Body of pancreas (tissue), 4 donors: ENCODE data around the gene KCNJ18. TPM values are rescaled to one million over a fixed set of nuclear protein-coding genes. Genes with fewer than 3 reads are reported as not detected.
"Not testable (repeated sequence)": the region's sequence is repeated elsewhere in the genome, so short reads cannot be mapped to it uniquely, and the experiment has no call there.

Experiments used
- ATAC-seq: fragments of 150-250 bp; one replicate; pipeline ENCODE4 v1.9.1; 2016
- DNase-seq, 4 donors: peaks; one replicate each; pipeline ENCODE4 v3.0.0-alpha.2; 2019
- H3K27ac ChIP-seq, 4 donors: fragments of 200-600 bp; sonication (generic); 1 replicate in 3 of 4; 2 replicates in 1 of 4; pipeline versions ENCODE4 v1.5.1 to v1.6.1; 2016 to 2019; ENCODE audit warnings: mild to moderate bottlenecking in 1 of 4, mixed read lengths in 1 of 4, moderate library complexity in 1 of 4
- H3K27me3 ChIP-seq, 2 donors: fragments of 200-600 bp; sonication (generic); one replicate each; pipeline ENCODE4 v1.6.0; 2016; ENCODE audit warnings: mild to moderate bottlenecking in 1 of 2
- H3K36me3 ChIP-seq, 2 donors: fragments of 200-600 bp; sonication (generic); replicated peaks in 1 of 2; 2 replicates each; pipeline ENCODE4 v1.5.1; 2016; ENCODE audit warnings: low read depth in 2 of 2; ENCODE audit not compliant: insufficient read depth in 1 of 2
- H3K4me1 ChIP-seq: fragments of 200-600 bp; sonication (generic); one replicate; pipeline ENCODE4 v1.6.0; 2016
- H3K4me3 ChIP-seq, 2 donors: fragments of 200-600 bp; sonication (generic); 1 replicate in 1 of 2; 2 replicates in 1 of 2; pipeline ENCODE4 v1.5.1; 2016 to 2019
- H3K9me3 ChIP-seq, 3 donors: fragments of 200-600 bp; sonication (generic); 1 replicate in 2 of 3; 2 replicates in 1 of 3; pipeline ENCODE4 v1.5.1; 2016
- WGBS, 2 donors: methylation state at CpG; one replicate each; pipeline ENCODE4 v1.1.5; 2017; 5-methylcytosine and 5-hydroxymethylcytosine counted together
- intact Hi-C: fragments of 100-400 bp; cut with DNase I; formaldehyde crosslinking; loops from one replicate; pipeline ENCODE4 v1.15.1; 2023
- total RNA-seq, 2 donors: library from RNA; depleted of rRNA; stranded (reverse); fragments of >200 nt; gene quantifications; one replicate each; pipeline ENCODE4 v1.1.0, GENCODE V29; 2016

KCNJ18 gene
- total RNA-seq, 2 donors from 2014 or later: not detected

DNA sequence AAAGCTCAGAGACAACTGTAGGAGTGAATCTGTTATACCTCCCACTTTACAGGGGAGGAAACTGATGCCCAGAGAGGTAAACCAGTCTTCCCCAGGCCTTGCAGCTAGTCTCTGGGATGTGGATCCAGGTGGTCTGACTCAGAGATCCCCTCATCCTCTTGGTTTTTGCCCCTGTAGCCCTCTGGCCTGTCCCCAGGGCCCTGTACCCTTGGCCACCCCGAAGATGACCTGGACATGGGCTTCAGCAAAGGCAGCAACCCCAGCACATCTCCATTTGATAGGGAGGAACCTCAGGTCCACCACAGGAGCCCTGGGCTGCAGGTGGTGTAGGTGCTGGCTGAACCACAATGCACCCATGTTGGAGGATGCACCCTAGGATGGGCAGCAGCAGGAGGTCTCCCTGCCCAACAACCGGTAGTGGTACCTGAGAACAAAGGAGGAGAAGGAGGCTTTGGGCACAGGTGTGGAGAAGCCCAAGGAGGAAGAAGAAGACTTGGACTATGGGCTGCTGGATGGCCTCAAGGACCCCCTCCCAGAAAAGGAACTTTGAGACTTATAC lies 26.3 kb upstream of the KCNJ18 start:
- H3K4me1 ChIP-seq, H3K27ac ChIP-seq, H3K36me3 ChIP-seq, H3K9me3 ChIP-seq, intact Hi-C loops, H3K27me3 ChIP-seq, ATAC-seq, DNase-seq, H3K4me3 ChIP-seq: not testable (repeated sequence)
- WGBS, 2 donors: 35 to 36% methylated on average over 2 of the region's 2 CpGs

DNA sequence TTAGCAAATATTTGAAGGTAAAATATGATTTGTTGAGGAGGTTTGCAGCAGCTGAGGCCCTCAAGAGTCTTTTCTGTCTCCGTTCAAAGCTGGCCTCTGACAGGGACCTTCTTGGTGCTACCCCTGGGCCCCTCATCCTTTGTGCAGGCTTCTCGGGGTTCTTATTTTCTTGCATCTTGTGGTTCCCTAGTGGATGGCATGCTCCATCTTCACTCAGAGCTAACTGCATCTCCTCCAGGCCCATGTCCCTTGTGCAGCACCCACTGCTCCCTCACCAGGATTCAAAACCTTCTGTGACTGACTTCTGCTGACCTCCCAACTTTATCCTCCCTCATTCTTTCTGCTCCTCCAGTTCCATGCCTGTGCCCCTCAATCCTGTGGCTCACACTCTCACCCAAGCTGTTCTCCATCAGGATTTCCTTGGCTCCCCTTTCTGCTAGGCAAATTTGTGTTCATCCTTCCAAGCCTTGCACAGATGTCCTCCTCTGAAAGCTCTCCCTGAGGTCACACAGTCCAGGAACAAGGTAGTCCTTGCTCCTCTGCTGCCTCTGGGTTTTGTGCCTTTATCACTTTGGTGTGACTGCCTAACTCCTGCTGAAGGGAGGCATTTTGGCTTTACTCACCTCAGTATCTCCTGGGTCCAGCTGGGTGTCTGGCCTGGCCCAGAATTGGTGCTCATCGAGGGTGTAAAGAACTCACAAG lies 25.5 kb upstream of the KCNJ18 start:
- H3K27me3 ChIP-seq, ATAC-seq, H3K36me3 ChIP-seq, H3K9me3 ChIP-seq, H3K4me1 ChIP-seq, intact Hi-C loops, H3K27ac ChIP-seq, H3K4me3 ChIP-seq, DNase-seq: not testable (repeated sequence)
- WGBS, 2 donors: 26 to 36% methylated on average over 3 of the region's 3 CpGs

DNA sequence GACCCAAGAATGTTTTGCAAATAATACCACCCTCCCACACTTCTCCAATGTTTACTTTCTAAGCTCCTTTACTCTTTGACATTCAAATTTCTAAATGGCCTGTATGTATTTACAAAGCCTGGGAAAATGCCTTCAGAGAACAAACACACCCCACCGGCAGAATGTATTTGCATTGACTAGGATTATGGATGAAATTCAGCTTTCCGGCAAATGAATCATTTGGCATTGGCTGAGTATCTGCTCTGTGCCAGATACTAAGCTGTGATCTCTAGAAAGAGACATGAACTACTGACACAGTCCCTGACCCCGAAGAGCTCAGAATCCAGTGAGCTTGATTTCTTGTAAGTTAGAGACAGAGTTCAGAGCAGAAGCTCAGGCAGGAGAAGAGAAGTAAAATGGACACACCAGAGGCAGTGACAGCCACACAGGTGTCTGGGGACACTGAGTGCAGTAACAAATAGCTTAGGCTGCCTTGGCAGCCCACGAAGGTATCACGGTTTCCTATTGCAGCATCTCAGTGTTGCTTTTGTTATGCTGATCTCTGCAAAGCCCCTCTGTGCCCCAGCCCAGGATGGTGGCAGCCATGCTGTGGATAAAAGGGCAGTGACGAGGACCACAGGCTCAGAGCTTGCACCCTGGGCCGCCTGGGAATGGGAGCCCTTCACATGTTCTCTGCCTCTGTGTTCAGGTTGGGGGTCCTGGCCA lies 24.8 kb upstream of the KCNJ18 start:
- H3K27me3 ChIP-seq, H3K4me3 ChIP-seq, H3K4me1 ChIP-seq, H3K27ac ChIP-seq, H3K36me3 ChIP-seq, intact Hi-C loops, ATAC-seq, H3K9me3 ChIP-seq, DNase-seq: not testable (repeated sequence)
- 32 to 36% methylated on average over 7 of the region's 7 CpGs for WGBS, 2 donors

DNA sequence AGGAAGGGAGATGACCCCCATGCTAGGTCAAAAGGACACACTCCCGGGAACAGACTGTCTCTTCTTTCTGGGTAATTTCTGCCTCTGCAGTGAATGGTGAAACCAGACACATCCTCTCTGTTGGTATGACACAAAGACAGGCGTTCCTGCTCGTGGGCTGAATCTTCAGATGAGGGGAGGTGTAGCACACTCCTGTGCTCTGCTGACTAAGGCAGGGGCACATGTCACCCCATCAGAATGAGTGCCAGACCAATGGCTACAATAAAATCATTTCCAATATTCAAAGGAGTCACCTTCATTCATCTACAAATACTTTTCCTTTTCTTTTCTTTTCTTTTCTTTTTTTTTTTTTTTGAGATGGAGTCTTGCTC lies 24.2 kb upstream of the KCNJ18 start:
- H3K4me3 ChIP-seq, H3K36me3 ChIP-seq, intact Hi-C loops, H3K9me3 ChIP-seq, H3K4me1 ChIP-seq, DNase-seq, H3K27me3 ChIP-seq, ATAC-seq, H3K27ac ChIP-seq: not testable (repeated sequence)
- WGBS, 2 donors: 35 to 62% methylated on average over 3 of the region's 3 CpGs

DNA sequence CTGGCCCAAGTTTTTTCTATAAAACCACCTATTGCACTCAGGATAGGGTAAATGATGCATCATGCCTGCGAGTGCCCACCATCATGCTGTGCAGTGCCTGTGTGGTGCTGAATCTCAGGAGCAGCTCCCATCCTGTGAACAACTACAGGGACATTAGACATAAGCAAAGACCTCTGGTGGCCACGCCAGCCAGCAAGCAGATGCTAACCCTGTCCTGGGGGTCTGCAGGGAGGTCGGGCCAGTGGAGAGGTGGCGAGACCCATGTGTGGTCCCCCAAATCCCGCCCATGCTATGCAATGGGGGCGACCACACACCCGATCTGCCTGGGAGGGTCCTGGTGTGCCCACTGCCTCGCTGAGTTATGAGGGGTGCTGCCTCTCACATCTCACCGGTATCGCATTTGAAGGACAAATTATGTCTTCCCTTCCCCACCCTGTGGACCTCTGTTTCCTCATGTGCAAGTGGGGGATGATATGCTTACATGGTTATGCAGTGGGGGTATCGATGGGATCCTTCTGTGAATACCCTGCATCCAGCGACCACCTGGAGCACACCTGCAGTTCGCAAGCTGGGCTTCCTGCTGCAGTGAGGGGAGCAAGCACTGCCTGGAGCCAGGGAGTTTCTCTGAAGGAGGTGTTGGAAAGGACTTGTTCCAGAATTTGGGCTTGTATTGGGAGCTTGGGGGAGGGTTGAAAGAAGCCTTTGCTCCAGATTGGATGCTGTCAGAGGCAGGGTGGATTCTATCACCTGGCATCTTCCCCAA lies 23.4 kb upstream of the KCNJ18 start:
- H3K4me1 ChIP-seq, DNase-seq, H3K27ac ChIP-seq, intact Hi-C loops, H3K4me3 ChIP-seq, ATAC-seq, H3K36me3 ChIP-seq, H3K27me3 ChIP-seq, H3K9me3 ChIP-seq: not testable (repeated sequence)
- 64 to 67% methylated on average over 13 of the region's 13 CpGs for WGBS, 2 donors

DNA sequence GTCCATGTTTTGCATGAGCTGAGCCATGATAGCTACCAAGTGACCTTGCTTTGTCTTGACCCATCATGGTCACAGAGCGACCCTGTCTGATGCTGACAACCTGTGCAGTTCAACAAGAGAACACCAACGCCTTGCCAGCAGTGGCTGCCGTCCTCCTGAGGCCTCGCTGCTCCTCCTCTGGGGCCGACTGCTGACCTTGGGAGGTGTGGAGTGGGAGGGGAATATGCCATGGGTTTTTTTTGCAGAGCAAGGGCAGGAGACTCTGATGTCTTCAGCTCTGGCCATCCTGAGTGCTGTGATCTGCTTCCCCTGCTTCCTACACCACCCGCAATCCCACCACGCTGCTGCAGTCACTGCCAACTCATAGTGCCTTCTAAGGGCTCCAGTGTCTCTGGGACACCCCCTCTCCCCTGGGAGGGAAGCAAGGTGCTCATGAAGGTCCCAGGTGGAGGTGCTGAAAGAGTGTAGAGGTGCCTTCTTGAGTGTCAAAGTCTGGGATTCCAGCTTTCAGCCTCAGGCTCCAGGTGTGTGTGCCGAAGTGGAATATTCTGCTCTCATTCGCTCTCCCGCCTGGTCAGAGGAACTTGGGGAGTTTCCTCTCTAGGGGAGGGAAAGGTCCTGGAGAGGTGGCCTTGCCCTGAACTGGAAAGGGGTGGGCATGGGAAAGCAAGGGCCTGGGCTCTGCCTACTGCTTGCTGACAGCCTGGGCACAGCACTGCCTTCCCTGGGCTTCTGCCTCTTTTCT lies 22.5 kb upstream of the KCNJ18 start:
- intact Hi-C loops, H3K4me1 ChIP-seq, H3K27ac ChIP-seq, H3K4me3 ChIP-seq, H3K27me3 ChIP-seq, DNase-seq, H3K9me3 ChIP-seq, H3K36me3 ChIP-seq, ATAC-seq: not testable (repeated sequence)
- 55 to 60% methylated on average over 9 to 10 of the region's 10 CpGs for WGBS, 2 donors

DNA sequence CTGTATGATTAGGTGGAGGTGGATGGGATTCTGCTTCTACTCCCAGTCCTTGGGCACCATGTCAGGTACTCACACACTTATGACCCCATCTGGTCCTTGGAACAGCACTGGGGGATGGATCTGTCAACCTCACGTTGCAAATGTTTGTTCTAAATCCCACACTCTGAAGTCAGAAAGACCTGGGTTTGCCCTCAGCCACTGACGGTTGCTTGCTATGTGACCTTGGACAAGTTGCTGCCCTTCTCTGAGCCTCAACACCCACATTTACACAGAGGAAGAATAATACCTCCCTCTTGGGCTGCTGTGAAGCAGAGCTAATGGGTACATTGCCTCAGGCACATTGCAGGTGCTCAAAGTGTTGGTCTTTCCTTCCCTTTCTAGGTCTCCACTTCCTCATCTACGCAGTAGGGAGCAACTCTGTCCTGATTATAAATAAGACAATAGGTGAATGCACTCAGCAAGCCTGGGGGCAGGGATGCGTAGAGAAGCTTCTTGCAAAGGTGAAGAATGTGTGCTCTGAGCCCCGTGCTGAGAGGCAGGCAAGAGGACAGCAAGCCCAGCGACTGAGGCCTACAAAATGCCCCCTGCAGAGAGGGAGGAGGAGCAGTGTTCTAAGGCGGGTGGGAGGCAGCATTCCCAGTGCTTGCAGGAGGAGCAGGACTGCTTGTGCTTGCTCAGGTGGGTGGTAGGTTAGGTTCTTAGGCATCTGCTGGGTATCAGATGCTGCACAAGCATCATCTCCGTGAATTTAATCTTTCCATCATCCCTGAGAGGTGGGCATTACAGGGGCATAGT lies 21.8 kb upstream of the KCNJ18 start:
- H3K4me3 ChIP-seq, DNase-seq, H3K27ac ChIP-seq, intact Hi-C loops, ATAC-seq, H3K4me1 ChIP-seq, H3K9me3 ChIP-seq, H3K27me3 ChIP-seq, H3K36me3 ChIP-seq: not testable (repeated sequence)
- 36 to 48% methylated on average over 8 of the region's 8 CpGs for WGBS, 2 donors

DNA sequence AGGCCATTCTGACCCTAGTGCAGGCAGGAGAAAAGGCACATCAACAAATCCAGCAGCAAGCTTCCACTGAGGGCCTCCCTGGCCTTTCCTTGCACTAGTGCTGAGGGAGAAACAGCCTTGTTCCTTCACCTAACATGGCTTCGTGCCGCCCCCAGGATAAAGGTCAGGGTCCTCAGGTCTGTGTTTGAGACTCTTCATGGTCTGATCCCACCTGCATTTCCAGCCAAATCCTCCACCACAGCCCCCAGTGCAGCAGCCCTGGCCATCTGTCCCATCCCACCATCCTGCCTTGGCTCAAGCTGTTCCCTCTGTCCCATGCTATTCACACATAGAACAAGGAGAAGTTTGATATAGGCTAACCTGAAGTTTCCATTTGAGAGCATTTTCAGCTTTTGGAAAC lies 20.9 kb upstream of the KCNJ18 start:
- intact Hi-C loops: not testable (repeated sequence)

DNA sequence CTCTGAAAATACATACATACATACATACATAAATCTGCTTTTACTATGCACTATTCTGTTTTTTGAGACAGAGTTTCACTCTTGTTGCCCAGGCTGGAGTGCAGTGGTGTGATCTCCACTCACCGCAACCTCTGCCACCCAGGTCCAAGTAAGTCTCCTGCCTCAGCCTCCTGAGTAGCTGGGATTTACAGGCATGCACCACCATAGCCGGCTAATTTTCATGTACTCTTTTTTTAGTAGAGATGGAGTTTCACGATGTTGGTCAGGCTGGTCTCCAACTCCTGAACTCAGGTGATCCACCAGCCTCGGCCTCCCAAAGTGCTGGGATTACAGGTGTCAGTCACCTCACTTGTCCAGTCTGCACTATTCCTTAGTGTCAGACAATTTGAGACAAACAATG lies 20.5 kb upstream of the KCNJ18 start:
- DNase-seq, H3K36me3 ChIP-seq, ATAC-seq, H3K9me3 ChIP-seq, H3K27ac ChIP-seq, H3K4me1 ChIP-seq, H3K27me3 ChIP-seq, intact Hi-C loops, H3K4me3 ChIP-seq: not testable (repeated sequence)
- 64 to 69% methylated on average over 4 of the region's 4 CpGs for WGBS, 2 donors

More for the DNA sequence above, 20.9 kb upstream of the KCNJ18 start:
- H3K36me3 ChIP-seq, H3K9me3 ChIP-seq, DNase-seq, H3K27me3 ChIP-seq, ATAC-seq, H3K4me3 ChIP-seq, H3K4me1 ChIP-seq, H3K27ac ChIP-seq: not testable (repeated sequence)
- 57 to 76% methylated on average over 2 of the region's 2 CpGs for WGBS, 2 donors

DNA sequence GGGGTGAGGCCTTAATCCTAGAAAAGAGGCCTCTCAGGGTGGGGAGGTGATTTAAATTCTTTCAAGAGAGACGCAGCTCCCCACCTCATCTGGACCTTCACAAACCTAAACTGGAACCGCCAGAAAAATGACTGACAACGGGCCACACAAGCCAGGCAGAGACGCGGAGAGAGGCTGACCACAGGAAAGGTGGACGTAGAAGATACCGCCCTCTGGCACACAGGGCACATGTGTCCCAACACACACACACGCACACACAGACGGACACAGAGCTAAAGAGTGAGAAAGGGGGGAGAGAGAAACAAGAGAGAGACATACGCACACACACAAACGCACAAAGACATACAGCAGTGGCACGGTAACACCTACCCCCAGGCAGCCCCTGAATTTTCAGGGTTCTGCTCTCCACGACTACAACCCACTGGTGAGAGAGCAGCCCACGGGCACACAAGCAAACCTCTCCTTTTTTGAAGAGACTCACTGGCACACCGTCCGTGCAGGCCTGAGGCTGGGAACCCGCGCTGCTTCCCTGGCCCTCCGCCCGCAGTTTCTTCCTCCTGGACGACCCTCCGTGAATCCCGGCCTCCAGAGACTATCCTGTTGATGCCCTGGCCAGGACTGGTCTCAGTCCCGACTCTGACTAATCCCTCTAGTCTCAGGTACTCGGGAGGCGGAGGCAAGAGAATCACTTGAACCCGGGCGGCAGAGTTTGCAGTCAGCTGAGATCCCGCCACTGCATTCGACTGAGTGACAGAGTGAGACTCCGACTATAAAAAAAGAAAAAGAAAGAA lies 18.7 kb upstream of the KCNJ18 start:
- intact Hi-C loops, H3K27ac ChIP-seq, H3K9me3 ChIP-seq, H3K36me3 ChIP-seq, H3K4me1 ChIP-seq, H3K4me3 ChIP-seq, H3K27me3 ChIP-seq, DNase-seq, ATAC-seq: not testable (repeated sequence)
- WGBS, 2 donors: 75 to 76% methylated on average over 31 of the region's 31 CpGs
